ENCODE results near the gene BRMS1L. TPM values are rescaled to one million over a fixed set of nuclear protein-coding genes. Genes with fewer than 3 reads are reported as not detected.
A peak's percentile ranks its signal among the peaks of the same experiment; 100 is the strongest.
"Not testable (repeated sequence)": the region's sequence is repeated elsewhere in the genome, so short reads cannot be mapped to it uniquely, and the experiment has no call there.

The BRMS1L gene, protein sequence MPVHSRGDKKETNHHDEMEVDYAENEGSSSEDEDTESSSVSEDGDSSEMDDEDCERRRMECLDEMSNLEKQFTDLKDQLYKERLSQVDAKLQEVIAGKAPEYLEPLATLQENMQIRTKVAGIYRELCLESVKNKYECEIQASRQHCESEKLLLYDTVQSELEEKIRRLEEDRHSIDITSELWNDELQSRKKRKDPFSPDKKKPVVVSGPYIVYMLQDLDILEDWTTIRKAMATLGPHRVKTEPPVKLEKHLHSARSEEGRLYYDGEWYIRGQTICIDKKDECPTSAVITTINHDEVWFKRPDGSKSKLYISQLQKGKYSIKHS
- 10 to 100 TPM; 17.3 to 22.4 (median 17.9) TPM for polyA plus RNA-seq (ENCODE audit: insufficient read length in 4 of 4)

DNA sequence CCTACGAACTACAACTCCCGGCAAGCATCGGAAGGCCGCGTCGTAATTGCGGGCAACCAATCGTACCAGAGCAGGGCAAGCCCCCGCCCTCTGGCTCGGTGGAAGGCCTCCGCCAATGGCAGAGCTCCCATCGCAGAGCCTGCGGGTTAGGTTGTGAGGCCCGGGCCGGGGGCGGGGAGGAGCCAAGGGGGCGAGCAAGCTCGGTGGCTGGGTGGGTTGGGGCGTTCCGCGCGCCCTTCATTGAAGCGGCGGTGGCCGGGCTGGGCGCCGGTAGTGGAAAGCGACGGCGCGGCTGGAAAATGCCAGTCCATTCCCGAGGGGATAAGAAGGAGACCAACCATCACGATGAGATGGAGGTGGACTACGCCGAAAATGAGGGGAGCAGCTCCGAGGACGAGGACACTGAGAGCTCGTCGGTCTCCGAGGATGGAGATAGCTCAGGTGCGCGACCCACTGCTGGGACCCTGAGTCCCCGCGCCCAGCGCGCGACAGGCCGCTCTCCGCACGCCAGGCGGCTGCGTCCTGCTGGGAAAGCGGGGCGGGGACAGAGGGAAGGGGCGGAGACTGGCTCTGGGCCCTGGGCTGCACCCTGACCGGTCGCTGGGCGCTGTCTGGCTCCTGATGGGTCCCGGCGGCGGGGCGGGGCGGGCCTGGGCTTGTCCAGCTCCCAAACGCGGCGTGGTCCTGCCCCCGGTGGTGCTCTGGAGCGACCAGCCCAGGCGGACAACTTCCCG is at the start of gene BRMS1L:
TSS of gene BRMS1L (plus strand) at position 121 of the 734 bp plus-strand sequence. CDS start at position 300, 179 bp downstream.
- peak; percentile 87 to 98 (median 94) for DNase-seq (ENCODE audit: low read depth in 4 of 4, low spot score in 2 of 4)

DNA sequence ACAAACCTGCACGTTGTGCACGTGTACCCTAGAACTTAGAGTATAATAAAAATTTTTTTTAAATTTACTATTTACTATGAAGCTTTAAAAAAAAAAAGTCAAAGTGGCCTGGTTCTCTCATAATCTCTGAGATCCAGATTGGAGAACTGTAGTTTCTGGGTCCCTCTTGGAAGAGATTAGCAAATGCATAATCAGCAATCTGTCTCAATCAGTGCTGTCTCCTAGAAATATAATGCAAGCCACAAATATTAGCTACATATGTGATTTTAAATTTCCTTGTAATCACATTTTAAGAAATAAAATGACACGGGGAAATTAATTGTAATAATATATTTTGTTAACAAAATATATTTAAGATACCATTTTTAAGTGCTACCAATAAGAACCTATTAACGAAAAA is 49.3 kb upstream of the BRMS1L start:
- DNase-seq (ENCODE audit: low read depth in 4 of 4, low spot score in 2 of 4) = no peak

DNA sequence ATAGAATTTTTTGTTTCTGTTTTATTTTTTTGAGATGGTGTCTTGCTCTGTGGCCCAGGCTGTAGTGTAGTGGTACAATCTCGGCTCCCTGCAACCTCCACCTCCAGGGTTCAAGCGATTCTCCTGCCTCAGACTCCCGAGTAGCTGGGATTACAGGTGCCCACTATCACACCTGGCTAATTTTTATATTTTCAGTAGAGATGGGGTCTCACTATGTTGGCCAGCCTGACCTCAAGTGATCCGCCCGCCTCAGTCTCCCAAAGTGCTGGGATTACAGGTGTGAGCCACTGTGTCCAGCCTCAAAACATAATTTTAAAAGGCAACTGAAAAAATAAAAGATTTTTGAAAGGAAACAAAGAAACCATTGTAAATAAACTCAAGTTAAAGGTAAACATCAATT is 48.6 kb upstream of the BRMS1L start:
- DNase-seq (ENCODE audit: low read depth in 4 of 4, low spot score in 2 of 4) = not testable (repeated sequence)

- no peak for DNase-seq (ENCODE audit: low read depth in 4 of 4, low spot score in 2 of 4)
Observed at GRCh38 chr14:35779368-35779767, 46.8 kb upstream of the BRMS1L start.

DNA sequence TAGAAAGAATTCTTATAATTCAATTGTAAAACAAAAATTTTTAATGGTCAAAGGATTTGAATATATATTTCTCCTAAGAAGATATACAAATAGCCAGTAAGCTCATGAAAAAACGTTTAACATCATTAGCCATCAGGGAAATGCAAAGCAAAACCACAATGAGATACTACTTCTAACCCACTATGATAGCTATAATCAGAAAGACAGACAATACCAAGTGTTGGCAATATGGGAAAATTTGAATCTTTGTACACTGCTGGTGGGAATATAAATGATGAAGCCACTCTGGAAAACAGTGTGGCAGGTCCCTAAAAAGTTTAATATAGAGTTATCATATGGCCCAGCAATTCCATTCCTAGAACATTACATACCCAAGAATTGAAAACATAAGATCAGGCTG is 42.4 kb upstream of the BRMS1L start:
- no peak for DNase-seq (ENCODE audit: low read depth in 4 of 4, low spot score in 2 of 4)

- DNase-seq (ENCODE audit: low read depth in 4 of 4, low spot score in 2 of 4) = no peak
Observed at GRCh38 chr14:35786856-35787255, 39.3 kb upstream of the BRMS1L start.

DNA sequence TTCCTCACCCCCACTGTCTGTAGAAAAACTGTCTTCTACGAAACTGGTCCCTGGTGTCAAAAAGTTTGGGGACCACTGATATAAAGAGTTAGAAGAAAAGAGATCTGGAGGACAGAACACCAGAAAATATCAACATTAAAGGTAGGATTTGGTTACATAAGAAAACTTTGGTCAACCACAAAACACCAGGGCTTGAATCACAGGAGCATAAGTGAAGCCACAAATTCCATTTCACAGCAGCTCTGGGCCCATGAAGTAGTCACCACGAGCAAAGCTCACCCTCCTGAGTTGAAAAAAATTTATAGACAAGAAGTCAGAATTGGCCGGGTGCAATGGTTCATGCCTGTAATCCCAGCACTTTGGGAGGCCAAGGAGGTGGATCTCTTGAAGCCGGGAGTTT is 36.5 kb upstream of the BRMS1L start:
- no peak for DNase-seq (ENCODE audit: low read depth in 4 of 4, low spot score in 2 of 4)

DNA sequence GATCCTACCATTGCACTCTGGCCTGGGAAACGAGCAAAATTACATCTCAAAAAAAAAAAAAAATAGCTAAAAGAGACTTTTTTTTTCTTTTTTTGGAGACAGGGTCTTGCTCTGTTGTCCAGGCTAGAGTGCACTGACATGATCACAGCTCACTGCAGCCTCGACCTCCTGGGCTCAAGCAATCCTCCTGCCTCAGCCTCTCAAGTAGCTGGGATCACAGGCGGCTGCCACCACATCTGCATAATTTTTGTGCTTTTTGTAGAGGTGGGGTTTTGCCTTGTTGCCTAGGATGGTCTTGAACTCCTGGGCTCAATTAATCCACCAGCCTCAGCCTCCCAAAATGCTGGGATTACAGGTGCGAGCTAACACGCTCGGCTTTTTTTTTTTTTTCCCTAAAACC is 28.3 kb upstream of the BRMS1L start:
- no peak for DNase-seq (ENCODE audit: low read depth in 4 of 4, low spot score in 2 of 4)

DNA sequence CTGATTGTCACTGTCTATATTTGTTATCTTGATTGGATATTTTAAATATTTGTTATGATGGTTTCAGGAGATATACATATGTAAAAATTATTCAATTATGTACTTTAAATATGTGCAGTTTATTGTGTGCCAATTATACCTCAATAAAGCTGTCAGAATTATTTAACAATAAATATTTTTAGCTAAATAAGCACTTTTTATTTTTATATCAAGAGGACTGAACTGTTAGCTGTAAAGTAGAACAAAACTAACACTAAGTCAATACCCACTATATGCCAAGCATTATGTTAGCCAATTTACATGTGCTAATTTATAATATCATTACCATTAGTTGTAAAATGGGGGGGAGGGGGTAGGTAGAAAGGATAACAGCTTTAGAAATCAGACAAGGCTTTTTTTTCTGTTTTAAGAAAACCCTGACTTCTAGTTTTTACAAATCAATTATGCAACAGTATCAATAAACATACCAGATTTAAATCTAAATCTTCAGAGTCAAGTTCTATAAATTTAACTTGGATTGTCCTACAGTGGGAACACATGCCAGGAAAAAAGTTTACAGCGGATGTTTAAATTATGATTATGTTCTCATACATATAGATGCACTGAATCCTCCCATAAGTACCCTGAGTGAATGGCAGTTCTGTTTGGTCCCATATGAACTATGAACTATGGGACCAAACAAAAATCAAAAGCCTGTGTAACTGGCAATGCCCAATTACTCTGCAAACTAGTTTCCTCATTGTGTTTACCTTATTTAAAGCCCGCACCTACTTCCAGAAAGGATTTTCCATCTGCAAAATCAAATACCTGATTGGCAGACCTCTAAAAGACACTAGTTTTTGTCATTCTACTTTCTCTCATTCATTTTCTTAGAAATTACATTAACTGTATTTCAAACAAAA is 19.9 kb upstream of the BRMS1L start:
- DNase-seq (ENCODE audit: low read depth in 4 of 4, low spot score in 2 of 4) = no peak

GRCh38 chr14:35807131-35807961 is 18.8 kb upstream of the BRMS1L start:
- DNase-seq (ENCODE audit: low read depth in 4 of 4, low spot score in 2 of 4) = no peak

DNA sequence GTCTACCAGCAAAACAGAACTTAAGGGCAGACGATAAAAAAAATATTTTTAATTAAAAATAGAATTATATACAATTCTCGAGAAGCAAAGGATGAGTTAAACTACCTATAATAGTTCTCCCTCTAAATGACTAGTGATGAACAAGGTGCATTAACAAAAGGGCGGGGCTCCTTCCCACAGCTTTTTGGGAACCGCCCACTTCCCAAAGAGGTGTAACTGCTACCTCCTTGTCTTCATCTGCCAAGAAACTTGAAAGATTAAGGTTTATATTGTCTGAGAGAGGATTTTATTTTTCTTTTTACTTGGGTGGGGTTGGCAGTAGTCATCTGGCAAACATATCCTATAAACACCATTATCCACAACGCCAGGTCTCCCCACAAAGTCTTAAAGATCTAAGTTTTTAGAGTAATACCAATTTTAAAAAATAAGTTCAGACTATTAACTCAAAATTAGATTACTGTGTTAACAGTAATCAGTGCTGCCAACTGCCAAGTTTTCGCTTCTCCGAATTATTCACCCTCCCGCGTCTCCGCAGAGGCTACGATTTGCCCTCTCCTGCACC is 18.0 kb upstream of the BRMS1L start:
- DNase-seq (ENCODE audit: low read depth in 4 of 4, low spot score in 2 of 4) = no peak

DNA sequence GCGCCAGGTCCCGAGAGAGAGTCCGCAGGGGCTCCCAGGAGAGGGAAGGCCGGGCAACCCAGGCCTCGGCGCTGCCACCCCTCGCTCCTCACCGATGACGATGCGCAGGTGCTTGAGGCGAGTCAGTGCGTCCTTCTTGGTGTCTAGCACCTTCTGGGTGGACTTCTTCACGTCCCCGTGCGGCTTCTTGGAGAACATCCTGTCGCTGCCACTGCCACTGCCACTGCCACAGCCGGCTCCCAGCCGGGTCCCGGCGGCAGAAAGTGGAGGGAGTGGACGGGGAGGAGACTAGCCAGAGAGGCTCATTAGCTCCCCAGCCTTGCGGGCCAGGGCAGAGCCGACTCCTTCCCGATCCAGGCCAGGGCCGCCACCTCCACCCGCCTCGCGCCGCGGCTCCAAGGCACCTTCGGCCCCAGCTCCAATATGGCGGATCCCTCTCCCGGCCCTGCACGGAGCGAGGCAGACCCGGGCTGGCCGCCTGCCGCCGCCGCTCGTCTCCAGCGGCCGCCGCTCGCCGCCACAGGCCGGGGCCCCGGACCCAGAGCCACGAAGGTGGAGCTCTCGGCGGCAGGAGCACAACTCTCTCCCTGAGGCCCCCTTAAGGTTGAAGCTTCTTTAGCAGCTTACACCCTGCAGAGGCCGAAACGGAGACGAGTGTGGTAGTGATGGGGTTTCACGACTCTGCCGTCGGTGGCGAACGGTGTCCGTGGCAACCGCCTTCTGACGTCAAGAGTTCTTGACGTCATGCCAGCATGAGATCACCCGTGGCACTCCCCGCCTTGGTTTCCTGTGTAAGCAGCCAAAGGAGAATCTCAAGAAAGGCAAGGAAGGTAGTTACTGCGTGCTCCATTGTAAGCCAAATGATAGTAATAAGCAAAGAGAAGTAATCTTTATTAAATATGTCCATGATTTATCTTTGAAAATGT is 17.2 kb upstream of the BRMS1L start, which contains the start of gene RALGAPA1:
TSS of gene RALGAPA1 (minus strand) at position 658 of the 926 bp plus-strand sequence. CDS start at position 198, 460 bp downstream.
- peak; percentile 86 to 93 (median 88) for DNase-seq (ENCODE audit: low read depth in 4 of 4, low spot score in 2 of 4)

DNA sequence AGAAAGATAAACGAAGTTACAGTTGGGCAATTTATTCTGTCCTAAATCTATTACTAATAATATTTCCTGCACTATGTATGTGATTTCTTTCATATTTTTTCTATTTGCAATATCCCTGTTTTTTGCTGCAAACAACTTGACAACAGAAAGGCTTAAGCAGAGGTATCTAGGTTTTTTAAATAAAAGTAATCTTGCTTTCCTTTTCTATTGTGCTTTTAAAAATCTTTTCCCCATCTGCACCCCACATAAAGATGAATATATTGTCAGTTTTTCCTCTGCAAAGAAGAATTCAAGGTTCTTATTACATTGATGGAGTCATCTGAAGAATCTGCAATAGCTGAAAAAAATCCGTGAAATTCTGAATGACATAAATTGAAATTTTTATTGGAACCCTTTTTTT is 16.5 kb upstream of the BRMS1L start:
- DNase-seq (ENCODE audit: low read depth in 4 of 4, low spot score in 2 of 4) = no peak

DNA sequence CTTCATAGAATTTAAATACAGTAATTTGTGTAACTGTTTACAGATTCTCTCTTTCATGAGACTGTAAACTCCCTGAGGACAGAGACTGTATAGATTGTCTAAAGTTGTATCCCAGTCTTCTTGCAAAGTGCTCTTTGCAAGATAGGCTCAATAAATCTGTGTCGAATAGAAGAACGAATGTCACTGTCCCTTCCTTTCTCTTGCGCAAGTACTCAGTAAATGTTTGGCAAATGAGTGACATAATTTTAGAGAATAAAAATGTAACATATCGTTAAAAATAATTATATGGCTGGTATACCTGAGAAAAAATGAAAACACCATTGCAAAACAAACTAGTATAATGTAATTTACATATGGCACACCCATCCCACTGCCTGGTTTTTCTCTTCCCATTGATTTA is 15.2 kb upstream of the BRMS1L start:
- no peak for DNase-seq (ENCODE audit: low read depth in 4 of 4, low spot score in 2 of 4)

- no peak for DNase-seq (ENCODE audit: low read depth in 4 of 4, low spot score in 2 of 4)
Observed at GRCh38 chr14:35814371-35815005, 11.7 kb upstream of the BRMS1L start.

DNA sequence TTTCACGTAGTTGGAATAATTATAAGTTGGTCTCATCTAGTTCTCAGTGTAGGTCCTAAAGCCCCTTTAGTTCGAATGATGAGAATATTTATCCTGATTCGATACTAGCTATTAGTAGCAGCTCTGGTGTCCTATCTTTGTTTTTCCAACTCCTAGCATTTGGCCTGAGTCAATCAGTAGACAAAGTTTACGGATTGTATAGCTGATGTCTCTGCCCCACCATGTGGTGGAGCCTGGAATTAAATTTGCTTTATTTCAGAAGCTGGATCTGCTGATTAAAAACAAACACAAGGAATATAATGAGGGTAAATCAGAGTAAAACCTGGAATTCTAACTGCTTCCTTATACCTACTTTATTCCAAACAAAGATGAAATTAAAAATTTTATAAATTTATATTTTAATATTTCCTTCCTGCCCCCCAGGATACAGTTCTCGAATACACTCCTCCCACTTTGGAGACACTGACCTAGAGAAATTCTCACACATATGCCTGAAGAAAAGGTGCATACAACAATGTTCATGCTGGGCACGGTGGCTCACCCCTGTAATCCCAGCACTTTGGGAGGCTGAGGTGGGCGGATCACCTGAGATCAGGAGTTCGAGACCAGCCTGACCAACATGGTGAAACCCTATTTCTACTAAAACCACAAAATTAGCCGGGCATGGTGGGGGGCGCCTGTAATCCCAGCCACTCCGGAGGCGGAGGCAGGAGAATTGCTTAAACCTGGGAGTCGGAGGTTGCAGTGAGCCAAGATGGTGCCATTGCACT is 7.6 kb upstream of the BRMS1L start:
- peak in 1 of 4 donors; percentile 36 for DNase-seq (ENCODE audit: low read depth in 4 of 4, low spot score in 2 of 4)
